Trophoblast cell (in vitro differentiated cells and primary cell): ENCODE results near the gene KCNE1.

Experiments
- DNase-seq, 2 donors: peaks; one replicate each; pipeline ENCODE4 v3.0.0-alpha.2; 2016
- H2AFZ ChIP-seq: 2 replicates; pipeline ENCODE4 v1.6.1; 2013; ENCODE audit warnings: low read length, moderate library complexity, mild to moderate bottlenecking; ENCODE audit not compliant: insufficient read depth, poor library complexity
- H2AK5ac ChIP-seq: 2 replicates; pipeline ENCODE4 v1.6.1; 2013; ENCODE audit warnings: mild to moderate bottlenecking, low read length
- H2BK120ac ChIP-seq: 2 replicates; pipeline ENCODE4 v1.6.1; 2013; ENCODE audit warnings: low read length, mild to moderate bottlenecking, moderate library complexity; ENCODE audit not compliant: insufficient read depth, poor library complexity
- H2BK12ac ChIP-seq: 2 replicates; pipeline ENCODE4 v1.6.1; 2013; ENCODE audit warnings: mild to moderate bottlenecking, low read length, moderate library complexity
- H2BK5ac ChIP-seq: 2 replicates; pipeline ENCODE4 v1.6.1; 2013; ENCODE audit warnings: low read length, low read depth, moderate library complexity, mild to moderate bottlenecking; ENCODE audit not compliant: poor library complexity
- H3K14ac ChIP-seq: 2 replicates; pipeline ENCODE4 v1.6.1; 2013; ENCODE audit warnings: mild to moderate bottlenecking, low read length
- H3K18ac ChIP-seq: 2 replicates; pipeline ENCODE4 v1.6.1; 2013; ENCODE audit warnings: mild to moderate bottlenecking, low read length
- H3K23ac ChIP-seq: 2 replicates; pipeline ENCODE4 v1.6.1; 2013; ENCODE audit warnings: low read length
- H3K27ac ChIP-seq: 2 replicates; pipeline ENCODE4 v1.5.1; 2013; ENCODE audit warnings: low read depth, mild to moderate bottlenecking, inconsistent platforms, low read length, moderate library complexity
- H3K27me3 ChIP-seq: 2 replicates; pipeline ENCODE4 v1.6.1; 2013; ENCODE audit warnings: inconsistent platforms, mild to moderate bottlenecking, low read length, moderate library complexity; ENCODE audit not compliant: insufficient read depth
- H3K36me3 ChIP-seq, 2 experiments: 1 replicate in 1 of 2; 2 replicates in 1 of 2; pipeline ENCODE4 v1.6.1; 2013; ENCODE audit warnings: low read length in 2 of 2, mild to moderate bottlenecking in 2 of 2, moderate library complexity in 1 of 2; ENCODE audit not compliant: insufficient read depth in 2 of 2, control insufficient read depth in 1 of 2
- H3K4ac ChIP-seq: 2 replicates; pipeline ENCODE4 v1.6.1; 2013; ENCODE audit warnings: low read depth, mild to moderate bottlenecking, low read length, moderate library complexity
- H3K4me1 ChIP-seq, 2 experiments: 1 replicate in 1 of 2; 2 replicates in 1 of 2; pipeline ENCODE4 v1.6.1; 2013; ENCODE audit warnings: low read length in 2 of 2, mild to moderate bottlenecking in 2 of 2, moderate library complexity in 1 of 2; ENCODE audit not compliant: insufficient read depth in 2 of 2, control insufficient read depth in 1 of 2
- H3K4me2 ChIP-seq: 2 replicates; pipeline ENCODE4 v1.6.1; 2013; ENCODE audit warnings: inconsistent platforms, mild to moderate bottlenecking, low read length, moderate library complexity
- H3K4me3 ChIP-seq: 2 replicates; pipeline ENCODE4 v1.5.1; 2013; ENCODE audit warnings: mild to moderate bottlenecking, low read depth, low read length, inconsistent platforms
- H3K79me1 ChIP-seq: one replicate; pipeline ENCODE4 v1.6.1; 2013; ENCODE audit warnings: low read length
- H3K79me2 ChIP-seq: 2 replicates; pipeline ENCODE4 v1.6.1; 2013; ENCODE audit warnings: low read length, mild to moderate bottlenecking; ENCODE audit not compliant: control insufficient read depth, insufficient read depth, poor library complexity
- H3K9ac ChIP-seq: 2 replicates; pipeline ENCODE4 v1.6.1; 2013; ENCODE audit warnings: mild to moderate bottlenecking, low read length
- H3K9me3 ChIP-seq: 2 replicates; pipeline ENCODE4 v1.6.1; 2013; ENCODE audit warnings: low read depth, mild to moderate bottlenecking, control low read depth, inconsistent platforms, low read length; ENCODE audit not compliant: insufficient read depth
- H4K12ac ChIP-seq: 2 replicates; pipeline ENCODE4 v1.6.1; 2013; ENCODE audit warnings: low read depth, mild to moderate bottlenecking, low read length, moderate library complexity
- H4K8ac ChIP-seq: 2 replicates; pipeline ENCODE4 v1.6.1; 2013; ENCODE audit warnings: low read depth, mild to moderate bottlenecking, low read length, moderate library complexity
- H4K91ac ChIP-seq: one replicate; pipeline ENCODE4 v1.6.1; 2013; ENCODE audit warnings: low read depth, mild to moderate bottlenecking, low read length, moderate library complexity
- WGBS: extraction: QIAGEN DNeasy Blood & Tissue Kit; methylation state at CpG from one replicate; pipeline ENCODE4 v1.1.7; 2013; ENCODE audit warnings: missing lambda C conversion rate; ENCODE audit not compliant: insufficient read length, insufficient coverage; ENCODE audit errors: extremely low coverage; 5-methylcytosine and 5-hydroxymethylcytosine counted together

The KCNE1 gene

GRCh38 chr21:34531399-34531798 is 19.4 kb upstream of the KCNE1 start:
- no CpG with 5 or more reads among the region's 6 CpGs for WGBS
- H2AFZ ChIP-seq = no peak overlapping the region
- peak overlapping the region; percentile 47 for H3K14ac ChIP-seq
- H3K79me2 ChIP-seq = no peaks in the 10 kb centered on the region
- peak overlapping the region; percentile 64 for H2BK120ac ChIP-seq
- H3K18ac ChIP-seq = no peak overlapping the region
- H3K79me1 ChIP-seq = peaks cover 11% of the 10 kb centered on the region
- no peak for DNase-seq
- H3K9ac ChIP-seq = no peak overlapping the region
- no peaks in the 10 kb centered on the region for H3K36me3 ChIP-seq
- no peak overlapping the region for H2AK5ac ChIP-seq
- no peak overlapping the region for H3K23ac ChIP-seq
- H4K91ac ChIP-seq = peak overlapping the region; percentile 20
- no peak overlapping the region for H3K4ac ChIP-seq
- H4K8ac ChIP-seq = no peak overlapping the region
- H3K27ac ChIP-seq = no peak overlapping the region
- H2BK12ac ChIP-seq = peak overlapping the region; percentile 72
- no peak overlapping the region for H4K12ac ChIP-seq
- peaks cover 2% of the 10 kb centered on the region for H3K9me3 ChIP-seq
- no peak overlapping the region for H3K4me3 ChIP-seq
- H3K4me2 ChIP-seq = no peak overlapping the region
- no peak overlapping the region for H2BK5ac ChIP-seq
- no peaks in the 10 kb centered on the region for H3K27me3 ChIP-seq
- H3K4me1 ChIP-seq = peaks cover 3 to 8% of the 10 kb centered on the region in 2 experiments

- no peak overlapping the region for H2AFZ ChIP-seq
- no peak for DNase-seq
- H2AK5ac ChIP-seq = no peak overlapping the region
These were observed 18.3 kb upstream of the KCNE1 start for GRCh38 chr21:34530261-34530660.

GRCh38 chr21:34528131-34528561 is 16.1 kb upstream of the KCNE1 start:
- Histone ChIP-seq H2AK5ac (no peak overlapping the region), H4K91ac (no peak overlapping the region), H3K4me3 (no peak overlapping the region), H4K8ac (no peak overlapping the region), H2BK120ac (no peak overlapping the region), H4K12ac (no peak overlapping the region), H2BK5ac (no peak overlapping the region), H3K23ac (no peak overlapping the region), H3K9ac (no peak overlapping the region), H2AFZ (no peak overlapping the region), H3K9me3 (no peaks in the 10 kb centered on the region), H3K4me1 (peaks cover 7 to 14% of the 10 kb centered on the region in 2 experiments), H3K4me2 (no peak overlapping the region), H3K36me3 (peaks cover under 1 to 2% of the 10 kb centered on the region in 2 experiments), H3K14ac (no peak overlapping the region), H3K79me1 (peaks cover 11% of the 10 kb centered on the region), H2BK12ac (no peak overlapping the region), H3K4ac (no peak overlapping the region), H3K79me2 (peaks cover 6% of the 10 kb centered on the region), H3K27me3 (no peaks in the 10 kb centered on the region), H3K18ac (no peak overlapping the region), H3K27ac (peak overlapping the region; percentile 4)
- no peak for DNase-seq
- no CpG with 5 or more reads among the region's 3 CpGs for whole genome bisulfite sequencing

More at GRCh38 chr21:34530261-34530660, 18.3 kb upstream of the KCNE1 start:
- no peak overlapping the region for H3K4me2 ChIP-seq
- no peak overlapping the region for H4K91ac ChIP-seq
- H2BK120ac ChIP-seq = no peak overlapping the region
- no peak overlapping the region for H4K12ac ChIP-seq
- no peak overlapping the region for H2BK5ac ChIP-seq
- H3K79me1 ChIP-seq = peaks cover 8% of the 10 kb centered on the region
- H2BK12ac ChIP-seq = no peak overlapping the region
- H3K4ac ChIP-seq = no peak overlapping the region
- no peaks in the 10 kb centered on the region for H3K27me3 ChIP-seq
- H3K18ac ChIP-seq = no peak overlapping the region
- H3K23ac ChIP-seq = no peak overlapping the region
- peaks cover 2% of the 10 kb centered on the region for H3K9me3 ChIP-seq
- no peak overlapping the region for H3K9ac ChIP-seq
- no peak overlapping the region for H3K14ac ChIP-seq
- H3K4me1 ChIP-seq = peaks cover under 1 to 4% of the 10 kb centered on the region in 2 experiments
- no peak overlapping the region for H4K8ac ChIP-seq
- H3K36me3 ChIP-seq = no peaks in the 10 kb centered on the region
- no peak overlapping the region for H3K4me3 ChIP-seq
- peaks cover under 1% of the 10 kb centered on the region for H3K79me2 ChIP-seq
- no peak overlapping the region for H3K27ac ChIP-seq

- Histone ChIP-seq H3K9ac (peak overlapping the region; percentile 67), H4K12ac (no peak overlapping the region), H3K14ac (no peak overlapping the region), H4K8ac (peak overlapping the region; percentile 58), H3K27me3 (no peaks in the 10 kb centered on the region), H3K4ac (no peak overlapping the region), H2AFZ (no peak overlapping the region), H2BK5ac (peak overlapping the region; percentile 75), H3K36me3 (peaks cover 8 to 13% of the 10 kb centered on the region in 2 experiments), H3K79me1 (peaks cover 11% of the 10 kb centered on the region), H4K91ac (no peak overlapping the region), H3K4me3 (no peak overlapping the region), H3K4me2 (peak overlapping the region; percentile 70), H2AK5ac (no peak overlapping the region), H3K27ac (peak overlapping the region; percentile 96), H2BK120ac (peak overlapping the region; percentile 58), H2BK12ac (no peak overlapping the region), H3K23ac (no peak overlapping the region), H3K79me2 (peaks cover 6% of the 10 kb centered on the region), H3K18ac (peak overlapping the region; percentile 35), H3K4me1 (peaks cover 12 to 14% of the 10 kb centered on the region in 2 experiments), H3K9me3 (no peaks in the 10 kb centered on the region)
- no CpG with 5 or more reads among the region's 10 CpGs for WGBS
- DNase-seq = peak; percentile 92 to 98
These were observed 14.7 kb upstream of the KCNE1 start for GRCh38 chr21:34526618-34527290.
